ENCODE data around the gene CRYGN. TPM values are rescaled to one million over a fixed set of nuclear protein-coding genes. Genes with fewer than 3 reads are reported as not detected.

The CRYGN gene
- total and polyA plus RNA-seq, 2 of the 13 experiments (the other 11 are each of a cell fraction or from before 2014, with no cell fraction given), result 0.11 TPM; not detected in 1

GRCh38 chr7:151385626-151386300 lies 54.2 kb downstream of the CRYGN start:
- peaks cover 23 to 88% of the 10 kb centered on the region in 2 experiments for H3K27me3 ChIP-seq (ENCODE audit: control insufficient read depth in 1 of 2, insufficient read depth in 2 of 2, low read length in 2 of 2)
- ATAC-seq (no peak), FAIRE-seq (no peak), DNase-seq (ENCODE audit: low spot score) (no peak)
- no peaks in the 10 kb centered on the region for H3K9me3 ChIP-seq (ENCODE audit: low read length)
- H4K20me1 ChIP-seq (ENCODE audit: insufficient read depth, low read length), result no peaks in the 10 kb centered on the region; the same call in 1 of the 2 replicates
- no peak overlapping the region for H3K27ac ChIP-seq (ENCODE audit: extremely low read length, insufficient read depth, low read length)
- ChIA-PET POLR2A (no interaction called here), CTCF (ENCODE audit: low intra/inter-chr PET ratio, low total read pairs) (no interaction called here)
- H3K4me3 ChIP-seq (replicated peaks in 1 of 3; ENCODE audit: insufficient read depth in 1 of 3, low read depth in 2 of 3, low read length in 3 of 3), result no peak overlapping the region
- H3K4me2 ChIP-seq (ENCODE audit: low read depth, low read length), result no peak overlapping the region
- H3K79me2 ChIP-seq (ENCODE audit: insufficient read depth, low read length), result no peaks in the 10 kb centered on the region
- BruUV-seq (replicated peaks), result no TSS peak
- intact Hi-C loops (cut with micrococcal nuclease; ENCODE audit: unreplicated experiment) (no loop called here), in situ Hi-C loops (cut with HindIII; ENCODE audit: extremely low pct_ligation_motif_present, low pct_unique_long_range_greater_than_20kb) (no loop called here)
- no peaks in the 10 kb centered on the region for H3K36me3 ChIP-seq (replicated peaks in 1 of 2; ENCODE audit: control insufficient read depth in 1 of 2, insufficient read depth in 2 of 2, low read length in 2 of 2)
- WGBS (ENCODE audit: low lambda C conversion rate), result 39% methylated on average over 12 of the region's 26 CpGs
- H3K4me1 ChIP-seq (ENCODE audit: insufficient read depth, low read length), result no peaks in the 10 kb centered on the region
- H2AFZ ChIP-seq (ENCODE audit: low read length), result no peak overlapping the region
- TF ChIP-seq ZNF547 (CRISPR knock-in tag; IDR thresholded peaks at IDR 0.05) (no peak), ZBTB25 (CRISPR knock-in tag; IDR thresholded peaks at IDR 0.05) (no peak), STAG1 (CRISPR knock-in tag; IDR thresholded peaks at IDR 0.05) (no peak), ZBTB3 (CRISPR knock-in tag; IDR thresholded peaks at IDR 0.05; ENCODE audit: borderline replicate concordance, low read depth) (no peak), KDM5A (IDR thresholded peaks at IDR 0.05; ENCODE audit: borderline replicate concordance, low read length) (no peak), MBNL3 (CRISPR knock-in tag; conservative IDR thresholded peaks at IDR 0.05) (no peak)
- no peak overlapping the region for H3K9ac ChIP-seq (ENCODE audit: insufficient read depth, low read depth, low read length)
